Adrenal gland (tissue), 5 donors: ENCODE results near the gene KIFBP.

Experiments
- CTCF ChIP-seq, 6 experiments: fragments of 450-650 bp in 4 of 6; fragments of 200-600 bp in 2 of 6; sonication (generic) in 1 of 6; IDR thresholded peaks; 1 replicate in 5 of 6; 2 replicates in 1 of 6; pipeline versions ENCODE4 v1.5.1 to v1.8.0; 2016 to 2021; ENCODE audit warnings: antibody characterized with exemption in 6 of 6, mild to moderate bottlenecking in 2 of 6, moderate library complexity in 1 of 6
- POLR2A ChIP-seq, 2 donors: fragments of 450-650 bp; IDR thresholded peaks; one replicate each; pipeline ENCODE4 v1.6.1; 2017; ENCODE audit warnings: antibody characterized with exemption in 2 of 2, mild to moderate bottlenecking in 2 of 2, moderate library complexity in 1 of 2
- donor health status: DM: no; HTN: no; CAD: no.

DNA sequence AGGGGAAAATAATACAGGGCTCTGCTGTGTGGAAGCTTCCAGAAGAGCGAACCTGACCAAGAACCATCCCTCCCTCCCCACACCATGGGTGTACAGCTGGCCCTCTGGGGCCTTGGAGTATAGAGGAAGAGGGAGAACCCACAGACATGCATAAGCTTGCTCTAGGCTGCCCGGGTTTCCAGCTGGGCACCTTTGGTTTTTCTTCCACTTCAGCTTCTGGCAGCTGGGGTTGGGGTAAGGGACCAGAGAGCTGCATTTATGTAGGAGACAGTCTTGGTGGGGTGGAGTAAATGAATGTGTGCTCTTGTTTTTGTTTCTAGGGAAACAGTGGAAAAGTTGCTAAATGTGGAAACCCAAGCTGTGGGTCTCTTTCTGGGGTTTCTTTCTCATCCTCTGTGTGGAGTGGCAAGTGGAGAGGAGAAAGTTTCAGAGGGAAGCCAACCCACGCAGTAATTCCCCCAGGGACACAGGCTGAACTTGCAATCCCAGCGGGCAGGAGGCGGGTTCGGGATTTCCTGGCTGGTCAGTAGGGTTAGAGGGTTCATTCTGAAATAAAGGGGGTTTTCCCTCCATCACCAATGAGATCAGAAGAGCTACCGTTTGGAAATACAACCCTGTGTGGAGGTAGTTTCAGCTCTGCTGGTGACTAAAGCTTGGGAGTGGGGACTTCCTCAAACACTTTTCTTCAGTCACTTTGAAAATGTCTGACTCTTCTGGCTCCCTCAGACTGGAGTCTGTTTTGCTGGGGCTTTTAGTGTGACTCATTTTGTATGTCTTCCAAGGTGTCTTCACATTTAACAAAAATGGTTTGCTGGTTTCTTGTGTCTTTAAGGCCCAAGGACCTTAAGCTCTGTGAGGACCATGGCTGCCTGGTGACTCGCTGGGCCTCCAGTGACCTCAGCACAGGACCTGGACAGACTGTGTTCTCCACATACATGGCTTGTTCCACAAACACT, 77.1 kb downstream of the KIFBP start:
- TF ChIP-seq CTCF (IDR thresholded peaks at IDR 0.05), result no peak
- TF ChIP-seq POLR2A (IDR thresholded peaks at IDR 0.05), result no peak
